GM11168 (cell line): ENCODE measurements around the gene ADAMTS18.

Experiments
- in situ Hi-C: fragments of 300-500 bp; cut with MboI; formaldehyde crosslinking; loops from one replicate; pipeline ENCODE4 v1.12.0; 2022; ENCODE audit warnings: low sequenced_read_pairs; ENCODE audit not compliant: unreplicated experiment

ADAMTS18 gene

DNA sequence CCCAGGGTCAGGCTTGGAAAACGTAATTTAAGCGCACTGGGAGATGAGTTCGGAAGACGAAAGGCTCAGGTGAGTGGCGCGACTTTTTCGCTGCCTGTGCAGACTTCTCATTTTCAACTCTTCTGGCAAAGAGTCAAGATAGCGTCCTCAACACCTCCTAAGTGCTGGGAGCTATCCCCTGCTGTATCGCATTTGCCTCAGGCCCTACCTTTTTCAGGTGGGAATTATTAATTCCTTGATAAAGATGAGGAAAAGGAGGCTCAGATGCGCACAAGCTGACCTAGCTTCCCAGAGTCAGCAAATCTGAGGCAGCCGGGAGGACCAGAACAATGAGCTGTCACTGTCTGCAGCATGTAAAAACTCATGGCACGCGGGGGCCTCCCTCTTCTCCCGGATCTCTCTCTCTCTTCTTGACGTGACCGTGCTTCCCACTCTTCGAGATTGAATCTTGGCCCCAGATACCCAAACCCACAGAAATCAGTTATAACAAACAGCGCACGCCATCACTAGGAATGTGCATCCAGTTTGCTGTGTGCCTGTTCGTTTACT is 512 bp upstream of the ADAMTS18 start:
- in situ Hi-C loops, result no loop called here

DNA sequence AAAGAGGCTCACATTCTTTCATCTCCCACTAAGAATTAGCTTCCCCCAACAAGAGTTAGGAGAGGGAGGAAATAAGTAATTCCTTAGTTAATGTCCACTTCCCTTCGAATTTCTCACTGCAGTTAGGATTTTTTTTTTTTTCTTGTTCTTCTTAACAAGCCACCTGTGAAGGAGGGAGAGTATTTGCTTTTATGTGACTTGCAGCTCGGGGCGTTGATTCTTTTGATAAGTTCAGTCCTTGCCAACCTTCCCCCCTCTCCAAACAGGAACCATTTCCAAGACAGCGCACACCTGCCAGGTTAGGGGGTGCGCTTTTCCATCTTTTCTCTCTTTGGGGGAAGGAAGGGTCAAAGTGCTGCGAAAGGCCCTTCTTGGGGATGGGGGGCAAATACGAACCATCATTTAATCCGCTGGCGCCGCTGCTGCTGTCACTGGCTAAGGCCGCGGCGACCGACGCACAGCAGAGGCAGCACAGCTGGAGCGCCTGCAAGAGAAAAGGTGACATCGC is 758 bp downstream of the ADAMTS18 start:
- in situ Hi-C loops, result no loop called here

GRCh38 chr16:77433146-77433545 is 1.7 kb downstream of the ADAMTS18 start:
- in situ Hi-C loops, result no loop called here

DNA sequence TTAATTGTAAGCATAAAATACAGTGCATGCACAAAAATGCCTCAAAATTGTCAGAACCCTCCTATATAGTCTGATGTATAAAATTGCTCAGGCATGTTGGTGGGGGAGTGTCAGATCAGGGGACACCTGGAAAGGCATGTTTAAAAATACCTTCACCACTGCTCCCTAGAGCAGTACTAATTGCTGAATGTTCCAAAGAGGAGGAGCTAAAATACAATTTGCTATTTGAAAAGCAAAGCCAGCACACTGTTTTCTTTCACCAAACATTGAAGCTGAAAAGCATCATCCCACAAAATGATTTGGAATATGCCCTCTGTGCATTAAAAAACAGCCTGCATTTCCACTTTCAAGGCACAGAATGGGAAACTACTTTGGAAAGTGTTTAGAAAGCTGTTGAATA is 2.6 kb downstream of the ADAMTS18 start:
- in situ Hi-C loops, result no loop called here

GRCh38 chr16:77430787-77431585 is 3.8 kb downstream of the ADAMTS18 start:
- in situ Hi-C loops, result no loop called here

DNA sequence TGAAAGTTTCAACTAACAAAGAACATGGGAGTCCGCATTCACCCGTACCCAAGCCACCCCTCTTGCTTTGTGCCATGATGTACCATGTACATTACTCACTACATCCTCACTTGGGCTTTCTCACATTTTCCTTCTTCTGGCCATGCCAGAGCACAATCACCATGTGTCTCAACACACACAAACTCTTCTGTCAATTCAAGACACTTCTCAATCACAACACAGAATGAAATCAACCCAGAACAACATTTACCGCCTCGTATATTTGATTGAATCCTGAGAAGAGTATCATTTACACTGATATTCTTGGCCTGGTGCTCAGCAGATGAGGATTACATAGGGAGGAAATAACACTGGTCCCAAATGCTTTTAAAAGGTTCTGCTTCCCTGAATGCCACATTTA is 4.5 kb downstream of the ADAMTS18 start:
- in situ Hi-C loops, result no loop called here

GRCh38 chr16:77424871-77425604 is 9.8 kb downstream of the ADAMTS18 start:
- in situ Hi-C loops, result no loop called here

DNA sequence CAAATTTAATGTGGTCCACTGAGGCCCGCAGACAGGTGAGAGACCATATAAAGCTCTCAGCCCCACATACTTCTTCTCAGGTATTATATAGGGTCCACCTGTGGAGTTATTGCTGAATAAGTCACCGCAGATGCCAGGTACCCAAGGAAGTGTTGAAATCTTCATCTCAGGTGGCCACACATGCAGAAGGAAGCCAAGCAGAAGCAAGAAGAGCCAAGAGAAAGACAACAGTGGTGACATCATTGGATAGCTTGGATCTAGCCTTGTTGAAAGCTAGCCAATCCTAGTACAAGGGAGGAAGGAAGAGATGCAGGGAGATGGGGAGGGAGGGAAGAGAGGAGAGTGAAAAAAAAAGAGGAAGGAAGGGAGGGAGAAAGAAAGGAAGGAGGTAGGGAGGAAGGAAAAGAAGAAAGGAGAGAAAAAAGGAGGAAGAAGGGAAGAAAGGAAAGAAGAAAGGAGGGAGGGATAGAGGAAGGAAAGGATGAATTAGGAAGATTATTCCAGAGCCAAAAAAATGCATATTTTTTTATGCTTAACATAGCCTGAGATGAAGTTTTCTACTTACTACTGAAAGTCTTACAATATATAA is 12.5 kb downstream of the ADAMTS18 start:
- in situ Hi-C loops, result no loop called here

DNA sequence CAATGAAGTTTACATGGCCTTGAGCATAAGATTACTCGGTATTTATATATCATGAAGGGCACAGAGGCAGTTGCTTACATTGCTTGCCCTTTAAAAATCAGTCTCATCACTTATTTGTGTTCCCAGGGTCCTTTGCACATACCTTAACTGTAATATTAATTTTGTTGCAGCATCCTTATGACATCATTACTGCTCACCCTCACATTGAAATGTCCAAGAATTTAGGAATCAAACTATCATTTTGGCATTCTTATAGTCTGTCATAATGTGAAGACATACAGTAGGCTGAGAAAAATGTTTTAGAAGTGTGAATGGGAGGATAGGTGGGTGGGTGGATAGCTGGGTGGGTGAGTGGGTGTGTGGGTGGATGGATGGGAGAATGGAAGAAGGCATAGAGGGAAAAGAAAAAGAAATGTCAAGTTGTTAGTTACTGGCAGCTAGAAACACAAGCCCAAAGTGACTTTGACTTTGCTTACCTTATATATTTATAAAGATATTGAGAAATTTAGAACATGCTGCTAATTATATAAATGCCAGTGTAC is 17.8 kb downstream of the ADAMTS18 start:
- in situ Hi-C loops, result no loop called here

- in situ Hi-C loops, result no loop called here
Measured at GRCh38 chr16:77414752-77415231, 20.0 kb downstream of the ADAMTS18 start.

DNA sequence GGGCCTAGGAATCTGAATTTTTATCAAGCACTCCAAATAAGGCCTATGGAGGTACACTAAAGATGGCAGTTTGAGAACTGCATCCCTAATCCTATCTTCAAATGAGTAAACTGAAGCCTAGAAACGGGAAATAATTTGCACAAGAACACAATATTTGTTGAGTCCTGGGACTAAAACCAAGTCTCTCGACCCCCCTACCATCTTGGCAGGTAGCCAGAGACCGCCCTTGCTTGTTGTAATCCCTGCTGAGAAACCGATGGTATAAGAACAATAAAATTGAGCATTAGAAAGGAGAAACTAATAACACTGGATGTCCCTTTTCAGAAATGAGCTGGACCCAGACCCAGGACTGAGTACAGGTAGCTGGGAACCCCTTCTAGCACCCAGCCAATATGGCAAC is 24.4 kb downstream of the ADAMTS18 start:
- in situ Hi-C loops, result no loop called here

- in situ Hi-C loops, result no loop called here
Measured at GRCh38 chr16:77409311-77409710, 25.5 kb downstream of the ADAMTS18 start.

GRCh38 chr16:77408607-77409006 is 26.2 kb downstream of the ADAMTS18 start:
- in situ Hi-C loops, result no loop called here

DNA sequence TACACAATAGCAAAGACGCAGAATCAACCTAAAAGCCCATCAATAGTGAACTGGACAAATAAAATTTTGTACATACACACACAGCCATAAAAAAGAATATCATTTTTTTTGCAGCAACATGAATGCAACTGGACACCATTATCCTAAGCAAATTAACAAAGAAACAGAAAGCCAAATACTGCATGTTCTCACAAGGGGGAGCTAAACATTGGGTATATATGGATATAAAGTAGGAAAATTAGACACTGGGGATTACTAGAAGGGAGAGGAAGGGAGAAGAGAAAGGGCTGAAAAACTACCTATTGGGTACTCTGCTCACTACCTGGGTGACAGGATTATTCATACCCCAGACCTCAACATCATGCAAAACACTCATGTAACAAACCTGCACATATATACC is 28.2 kb downstream of the ADAMTS18 start:
- in situ Hi-C loops, result no loop called here

DNA sequence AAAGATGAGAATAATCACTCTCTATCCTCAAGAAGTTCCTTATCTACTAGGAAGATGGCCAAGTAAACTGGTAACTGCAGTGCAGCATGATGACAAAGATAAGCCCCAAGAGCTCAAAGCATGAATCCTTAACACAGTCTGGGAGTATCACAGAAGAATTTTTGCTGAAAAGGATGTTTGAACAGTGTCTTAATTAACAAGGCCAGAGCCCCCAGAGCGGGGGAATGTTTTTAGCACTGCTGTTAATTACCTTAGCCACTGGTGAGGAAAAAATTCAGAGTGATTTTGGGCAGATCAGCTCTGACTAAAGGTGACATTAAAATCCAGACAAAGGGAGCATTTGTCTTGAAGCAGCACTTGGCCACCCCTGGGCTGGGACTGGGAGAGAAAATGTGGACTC is 30.1 kb downstream of the ADAMTS18 start:
- in situ Hi-C loops, result no loop called here

DNA sequence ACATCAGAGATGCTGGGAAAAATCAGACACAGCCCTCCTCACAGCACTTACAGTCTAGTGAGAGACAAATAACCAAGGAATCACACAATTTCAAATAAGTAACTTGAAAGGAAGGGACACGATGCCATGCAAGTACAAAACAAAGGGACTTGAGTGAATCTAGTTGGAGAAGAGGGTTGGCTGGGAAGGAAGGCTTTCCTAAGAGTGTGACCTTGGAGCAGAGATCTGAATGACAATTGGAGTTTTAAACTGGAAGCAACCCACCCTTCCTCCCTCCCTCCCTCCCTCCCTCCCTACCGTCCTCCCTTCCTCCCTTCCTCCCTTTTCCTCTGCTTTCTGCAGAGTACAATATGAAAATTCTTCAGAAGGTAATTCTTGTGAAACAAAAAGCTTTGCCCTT is 31.1 kb downstream of the ADAMTS18 start:
- in situ Hi-C loops, result no loop called here

DNA sequence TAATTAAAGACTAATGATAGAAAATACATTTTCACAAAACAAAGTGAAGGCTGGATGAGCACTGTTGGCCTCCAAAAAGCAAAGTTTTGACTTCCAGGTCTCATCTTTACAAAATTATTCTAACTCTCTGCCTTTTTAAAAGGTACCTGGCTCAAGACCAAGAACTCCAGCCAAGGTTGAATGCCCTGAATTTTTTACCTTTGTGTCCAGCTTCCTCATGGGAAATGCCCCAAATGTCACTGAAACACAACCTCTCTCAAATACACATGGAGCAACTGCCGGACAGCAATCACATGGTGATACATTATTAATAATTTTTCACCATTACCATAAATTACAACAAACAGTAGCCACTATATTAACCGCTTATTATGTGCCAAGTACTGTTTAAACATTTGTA is 32.2 kb downstream of the ADAMTS18 start:
- in situ Hi-C loops, result no loop called here

DNA sequence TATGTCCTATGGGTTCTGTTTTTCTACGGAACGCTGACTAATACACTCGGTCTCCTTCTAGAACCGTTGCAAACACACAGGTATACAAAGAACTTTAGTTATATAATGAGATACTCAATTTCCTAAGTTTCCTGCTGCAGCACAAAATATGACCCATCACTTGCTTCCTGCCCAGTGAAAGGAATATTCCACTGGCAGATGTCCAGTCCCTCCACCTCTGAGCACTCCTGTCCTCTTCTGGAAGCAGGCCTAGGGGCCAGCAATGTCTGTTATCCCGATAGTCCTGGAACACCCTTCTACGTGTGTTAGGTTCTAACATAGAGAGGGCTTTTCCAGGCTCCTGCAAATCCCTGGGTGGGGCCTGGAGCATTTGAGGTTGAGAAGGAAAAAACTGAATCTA is 32.7 kb downstream of the ADAMTS18 start:
- in situ Hi-C loops, result no loop called here

DNA sequence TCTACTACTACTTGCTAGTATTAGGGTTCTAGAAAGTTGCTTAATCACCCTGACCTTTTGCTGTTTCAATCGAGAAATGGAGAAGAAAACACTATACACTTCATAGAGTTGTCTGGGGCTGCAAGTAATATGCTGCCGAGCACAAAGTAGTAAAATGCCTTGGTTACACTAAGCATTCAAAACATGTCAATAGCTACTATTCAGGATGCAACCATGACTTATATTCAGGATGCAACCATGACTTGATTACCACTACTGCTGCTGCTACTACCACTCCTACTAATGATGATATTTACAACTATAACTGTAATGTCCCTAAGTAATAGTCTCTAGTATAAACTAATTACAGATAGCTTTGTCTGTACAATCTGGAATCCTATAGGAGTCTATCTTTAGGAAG is 35.3 kb downstream of the ADAMTS18 start:
- in situ Hi-C loops, result no loop called here

GRCh38 chr16:77399066-77399465 is 35.8 kb downstream of the ADAMTS18 start:
- in situ Hi-C loops, result no loop called here
